ENCODE measurements around the gene RUNX3. TPM values are rescaled to one million over a fixed set of nuclear protein-coding genes. Genes with fewer than 3 reads are reported as not detected.
"Not testable (repeated sequence)": the region's sequence is repeated elsewhere in the genome, so short reads cannot be mapped to it uniquely, and the experiment has no call there.

RUNX3 gene
- total RNA-seq, result not detected in 2 replicates

GRCh38 chr1:24930260-24931145, at the start of gene RUNX3:
Gene RUNX3 (minus strand): TSS chr1:24930276. CDS start chr1:24929868, 408 bp downstream.
- H3K4me3 ChIP-seq (ENCODE audit: low read depth, low read length), result no peak within 1 kb of the TSS
- no peak for DNase-seq (ENCODE audit: low read depth)
- TF ChIP-seq CTCF (conservative IDR thresholded peaks at IDR 0.05; ENCODE audit: low read depth, low read length), result no peak

- not testable (repeated sequence) for H3K4me3 ChIP-seq (ENCODE audit: low read depth, low read length); DNase-seq (ENCODE audit: low read depth)
These were observed 49.2 kb upstream of the RUNX3 start for GRCh38 chr1:24979232-24979631.

GRCh38 chr1:24978383-24979032, 48.4 kb upstream of the RUNX3 start:
- H3K4me3 ChIP-seq (ENCODE audit: low read depth, low read length), result no peak overlapping the region
- TF ChIP-seq CTCF (conservative IDR thresholded peaks at IDR 0.05; ENCODE audit: low read depth, low read length), result no peak
- no peak for DNase-seq (ENCODE audit: low read depth)

GRCh38 chr1:24975391-24975790, 45.3 kb upstream of the RUNX3 start:
- no peak overlapping the region for H3K4me3 ChIP-seq (ENCODE audit: low read depth, low read length)
- TF ChIP-seq CTCF (conservative IDR thresholded peaks at IDR 0.05; ENCODE audit: low read depth, low read length), result no peak
- DNase-seq (ENCODE audit: low read depth), result no peak

- TF ChIP-seq CTCF (conservative IDR thresholded peaks at IDR 0.05; ENCODE audit: low read depth, low read length), result no peak
- no peak for DNase-seq (ENCODE audit: low read depth)
- H3K4me3 ChIP-seq (ENCODE audit: low read depth, low read length), result no peak overlapping the region
These were observed 43.2 kb upstream of the RUNX3 start for GRCh38 chr1:24973315-24973714.

- no peak for TF ChIP-seq CTCF (conservative IDR thresholded peaks at IDR 0.05; ENCODE audit: low read depth, low read length)
- no peak for DNase-seq (ENCODE audit: low read depth)
- no peak overlapping the region for H3K4me3 ChIP-seq (ENCODE audit: low read depth, low read length)
These were observed 42.8 kb upstream of the RUNX3 start for GRCh38 chr1:24972915-24973242.

GRCh38 chr1:24972221-24972914, 42.3 kb upstream of the RUNX3 start:
- no peak overlapping the region for H3K4me3 ChIP-seq (ENCODE audit: low read depth, low read length)
- DNase-seq (ENCODE audit: low read depth), result no peak
- no peak for TF ChIP-seq CTCF (conservative IDR thresholded peaks at IDR 0.05; ENCODE audit: low read depth, low read length)

All from epithelial cell of proximal tubule (primary cell).